OCI-LY7 (cell line): ENCODE measurements around the gene AKT3. TPM values are rescaled to one million over a fixed set of nuclear protein-coding genes. Genes with fewer than 3 reads are reported as not detected.

Source experiments
- BruUV-seq: library from RNA; stranded (reverse); fragments of 400-500 nt; replicated peaks from 2 replicates; lab custom pipeline; 2021; lab: Mats Ljungman, UMichigan
- CTCF ChIA-PET: fragments of 300-600 bp; sonication (Branson Sonifier 250); formaldehyde crosslinking; loops from one replicate; lab custom pipeline; 2022; ENCODE audit warnings: antibody characterized with exemption; ENCODE audit not compliant: unreplicated experiment; lab: Charles Lee
- POLR2A ChIA-PET: fragments of 300-600 bp; sonication (Branson Sonifier 250); formaldehyde crosslinking; loops from one replicate; lab custom pipeline; 2022; ENCODE audit warnings: antibody characterized with exemption; lab: Charles Lee
- DNase-seq: peaks from one replicate; pipeline ENCODE4 v3.0.0-alpha.2; 2015; ENCODE audit warnings: low spot score
- H2AFZ ChIP-seq: fragments of 200-600 bp; sonication (generic), shearing (Covaris generic); 2 replicates; pipeline ENCODE4 v1.6.1; 2014; ENCODE audit warnings: mild to moderate bottlenecking, antibody characterized with exemption, low read length, moderate library complexity
- H3K27ac ChIP-seq: fragments of 200-600 bp; sonication (generic); 2 replicates; pipeline ENCODE4 v1.5.1; 2014; ENCODE audit warnings: mixed run types, low read depth, mild to moderate bottlenecking, moderate library complexity, low read length, inconsistent platforms; ENCODE audit not compliant: poor library complexity, severe bottlenecking
- H3K36me3 ChIP-seq: fragments of 200-600 bp; sonication (generic); 2 replicates; pipeline ENCODE4 v1.6.1; 2014; ENCODE audit warnings: mild to moderate bottlenecking, antibody characterized with exemption, low read length, moderate library complexity, mixed read lengths; ENCODE audit not compliant: insufficient read depth
- H3K4me1 ChIP-seq: fragments of 200-600 bp; sonication (generic); 2 replicates; pipeline ENCODE4 v1.5.1; 2014; ENCODE audit warnings: mild to moderate bottlenecking, low read length; ENCODE audit not compliant: insufficient read depth, poor library complexity, severe bottlenecking
- H3K4me2 ChIP-seq: fragments of 200-600 bp; sonication (generic); 2 replicates; pipeline ENCODE4 v1.6.1; 2014; ENCODE audit warnings: mild to moderate bottlenecking, low read length
- H3K4me3 ChIP-seq: fragments of 200-600 bp; sonication (generic); 2 replicates; pipeline ENCODE4 v1.5.1; 2014; ENCODE audit warnings: mild to moderate bottlenecking, low read depth, low read length; ENCODE audit not compliant: poor library complexity, severe bottlenecking
- H3K79me2 ChIP-seq: fragments of 200-600 bp; sonication (generic); 2 replicates; pipeline ENCODE4 v1.6.1; 2016; ENCODE audit warnings: low read depth, mild to moderate bottlenecking, low read length, moderate library complexity, mixed read lengths; ENCODE audit not compliant: insufficient read depth
- H3K9me2 ChIP-seq: fragments of 200-600 bp; sonication (generic); 2 replicates; pipeline ENCODE4 v1.6.1; 2016; ENCODE audit warnings: mild to moderate bottlenecking, low read length, mixed read lengths; ENCODE audit not compliant: insufficient read depth
- H3K9me3 ChIP-seq: fragments of 200-600 bp; sonication (generic); 2 replicates; pipeline ENCODE4 v1.6.1; 2014; ENCODE audit warnings: mild to moderate bottlenecking, mixed run types, low read length, mixed read lengths
- H4K20me1 ChIP-seq: fragments of 200-600 bp; sonication (generic); 2 replicates; pipeline ENCODE4 v1.6.1; 2014; ENCODE audit warnings: mild to moderate bottlenecking, antibody characterized with exemption, low read length, moderate library complexity, mixed read lengths; ENCODE audit not compliant: insufficient read depth
- CTCF ChIP-seq: fragments of 200-600 bp; sonication (generic); conservative IDR thresholded peaks from 2 replicates; pipeline ENCODE4 v1.5.1; 2014; ENCODE audit warnings: mild to moderate bottlenecking, antibody characterized with exemption, low read length, moderate library complexity, mixed read lengths
- EZH2phosphoT487 ChIP-seq: fragments of 200-600 bp; sonication (generic); IDR thresholded peaks from 2 replicates; pipeline ENCODE4 v1.6.1; 2018; ENCODE audit warnings: low read depth, borderline replicate concordance, mild to moderate bottlenecking, mixed run types, antibody characterized with exemption, low read length, moderate library complexity, mixed read lengths
- intact Hi-C: fragments of 100-400 bp; cut with micrococcal nuclease; formaldehyde crosslinking; loops from one replicate; pipeline ENCODE4 v1.10.0; 2022; ENCODE audit not compliant: unreplicated experiment
- total RNA-seq, 2 experiments: library from RNA; depleted of rRNA in 1 of 2; stranded (reverse); fragments of >200 nt in 1 of 2; shearing (Covaris generic) in 1 of 2; gene quantifications; 2 replicates each; pipeline ENCODE4 v1.2.3, GENCODE V29; 2014 to 2022

The AKT3 gene
- total RNA-seq, 2 experiments from 2014 or later: 0.29 TPM; not detected in 1

GRCh38 chr1:243489158-243489527 lies 360.9 kb downstream of the AKT3 start:
- no peak overlapping the region for H3K27ac ChIP-seq
- intact Hi-C loops: no loop called here
- no peak for DNase-seq
- no peaks in the 10 kb centered on the region for H3K9me3 ChIP-seq
- BruUV-seq: no TSS peak
- H3K36me3 ChIP-seq: no peaks in the 10 kb centered on the region
- POLR2A ChIA-PET: interaction anchor here (0.6 kb wide), 1 partner anchor 98 kb away, joined by 4 read pairs; no protein-coding TSS in a partner anchor
- H2AFZ ChIP-seq: no peak overlapping the region
- no peaks in the 10 kb centered on the region for H3K4me1 ChIP-seq
- CTCF ChIA-PET: no interaction called here
- TF ChIP-seq EZH2phosphoT487 (no peak), CTCF (no peak)
- no peaks in the 10 kb centered on the region for H3K9me2 ChIP-seq
- no peak overlapping the region for H3K4me2 ChIP-seq
- H4K20me1 ChIP-seq: no peaks in the 10 kb centered on the region
- H3K79me2 ChIP-seq: no peaks in the 10 kb centered on the region
- no peak overlapping the region for H3K4me3 ChIP-seq

GRCh38 chr1:243488459-243489157 lies 361.4 kb downstream of the AKT3 start:
- no peaks in the 10 kb centered on the region for H4K20me1 ChIP-seq
- no peak for DNase-seq

More at GRCh38 chr1:243488459-243489157, 361.4 kb downstream of the AKT3 start:
- Histone ChIP-seq H3K27ac (no peak overlapping the region), H2AFZ (no peak overlapping the region), H3K4me3 (no peak overlapping the region), H3K4me1 (no peaks in the 10 kb centered on the region), H3K4me2 (no peak overlapping the region), H3K9me3 (no peaks in the 10 kb centered on the region), H3K9me2 (no peaks in the 10 kb centered on the region), H3K79me2 (no peaks in the 10 kb centered on the region), H3K36me3 (no peaks in the 10 kb centered on the region)
- TF ChIP-seq CTCF (no peak), EZH2phosphoT487 (no peak)
- CTCF ChIA-PET: no interaction called here
- intact Hi-C loops: no loop called here
- no TSS peak for BruUV-seq
- POLR2A ChIA-PET: interaction anchor here (0.6 kb wide), 1 partner anchor 98 kb away, joined by 4 read pairs; no protein-coding TSS in a partner anchor
